ENCODE data around the gene KCNT1. TPM values are rescaled to one million over a fixed set of nuclear protein-coding genes. Genes with fewer than 3 reads are reported as not detected.

The KCNT1 gene
- total RNA-seq, 1 experiment from 2014 or later, result 0.68 TPM

DNA sequence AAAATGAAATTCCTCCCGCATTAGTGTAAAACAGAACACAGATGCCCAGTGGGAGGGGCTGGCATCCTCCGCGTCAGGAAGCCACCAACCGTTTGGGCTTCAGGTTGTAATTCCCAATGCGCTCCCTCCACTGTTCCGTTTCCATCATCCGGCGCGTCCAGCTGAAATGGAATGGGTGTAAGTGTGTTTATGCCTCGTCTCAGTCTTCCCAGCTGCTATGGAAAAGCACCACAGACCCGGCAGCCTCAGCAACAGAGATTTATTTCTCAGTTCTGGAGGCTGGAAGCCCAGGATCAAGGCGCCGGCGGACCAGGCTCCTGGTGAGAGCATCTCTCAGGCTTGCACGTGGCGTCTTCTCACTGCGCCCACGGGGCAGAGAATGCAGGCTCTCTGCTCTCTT, 20.4 kb downstream of the KCNT1 start:
- Histone ChIP-seq H3K56ac (ENCODE audit: insufficient read length, low read depth, low read length) (no peak overlapping the region), H4K20me1 (ENCODE audit: control insufficient read depth, insufficient read depth, insufficient read length) (no peaks in the 10 kb centered on the region), H3K27ac (ENCODE audit: insufficient read length, low read depth, low read length) (no peak overlapping the region), H3K14ac (ENCODE audit: insufficient read depth, low read length) (no peak overlapping the region), H2BK120ac (ENCODE audit: low read depth, low read length, poor library complexity, severe bottlenecking) (no peak overlapping the region), H3K18ac (ENCODE audit: insufficient read length, low read depth, low read length) (no peak overlapping the region), H3K4ac (ENCODE audit: low read depth, low read length) (no peak overlapping the region), H2BK15ac (ENCODE audit: low read depth, low read length) (no peak overlapping the region), H3K4me2 (ENCODE audit: insufficient read depth, insufficient read length, low read length) (no peak overlapping the region), H3K23me2 (ENCODE audit: insufficient read length, low read depth, low read length, poor library complexity, severe bottlenecking) (peaks cover 3% of the 10 kb centered on the region), H2BK5ac (ENCODE audit: insufficient read length, low read length) (no peak overlapping the region), H2AK5ac (ENCODE audit: insufficient read length, low read length) (no peak overlapping the region), H4K5ac (ENCODE audit: insufficient read length, low read depth, low read length) (no peak overlapping the region), H3K4me1 (ENCODE audit: insufficient read depth, low read length) (no peaks in the 10 kb centered on the region; the same call in 1 of the 2 replicates), H3K79me1 (ENCODE audit: insufficient read depth, low read depth, low read length, poor library complexity, severe bottlenecking) (no peaks in the 10 kb centered on the region), H4K91ac (ENCODE audit: insufficient read length, low read depth, low read length) (no peak overlapping the region), H2BK12ac (ENCODE audit: insufficient read length, low read depth, low read length) (no peak overlapping the region), H3K23ac (ENCODE audit: insufficient read length, low read depth, low read length) (no peak overlapping the region), H2AFZ (ENCODE audit: low read length) (no peak overlapping the region), H3T11ph (ENCODE audit: low read length) (no peak overlapping the region), H3K9ac (ENCODE audit: extremely low read depth, insufficient read length, low read length) (no peak overlapping the region), H2BK20ac (ENCODE audit: low read depth, low read length, poor library complexity, severe bottlenecking) (no peak overlapping the region), H4K8ac (replicated peaks; ENCODE audit: insufficient read length, low read depth, low read length) (no peak overlapping the region), H3K27me3 (ENCODE audit: insufficient read depth, low read length) (no peaks in the 10 kb centered on the region), H3K79me2 (ENCODE audit: insufficient read depth, low read length) (no peaks in the 10 kb centered on the region), H3K9me3 (ENCODE audit: control insufficient read depth, low read depth, low read length) (no peaks in the 10 kb centered on the region)
- H3K27me3 Mint-ChIP-seq (ENCODE audit: low read depth), result peaks cover 2% of the 10 kb centered on the region
- H3K9me3 Mint-ChIP-seq, result no peaks in the 10 kb centered on the region
- H3K27ac Mint-ChIP-seq, result no peak overlapping the region
- no CpG with 5 or more reads among the region's 18 CpGs for WGBS (ENCODE audit: extremely low coverage, insufficient read length, low lambda C conversion rate)
- DNase-seq, result no peak
- no peak overlapping the region for H3K4me3 Mint-ChIP-seq
- H3K36me3 Mint-ChIP-seq (ENCODE audit: insufficient read depth in 1 of 3, low read depth in 3 of 3), result no peaks in the 10 kb centered on the region
- TF ChIP-seq, protein P1, sequence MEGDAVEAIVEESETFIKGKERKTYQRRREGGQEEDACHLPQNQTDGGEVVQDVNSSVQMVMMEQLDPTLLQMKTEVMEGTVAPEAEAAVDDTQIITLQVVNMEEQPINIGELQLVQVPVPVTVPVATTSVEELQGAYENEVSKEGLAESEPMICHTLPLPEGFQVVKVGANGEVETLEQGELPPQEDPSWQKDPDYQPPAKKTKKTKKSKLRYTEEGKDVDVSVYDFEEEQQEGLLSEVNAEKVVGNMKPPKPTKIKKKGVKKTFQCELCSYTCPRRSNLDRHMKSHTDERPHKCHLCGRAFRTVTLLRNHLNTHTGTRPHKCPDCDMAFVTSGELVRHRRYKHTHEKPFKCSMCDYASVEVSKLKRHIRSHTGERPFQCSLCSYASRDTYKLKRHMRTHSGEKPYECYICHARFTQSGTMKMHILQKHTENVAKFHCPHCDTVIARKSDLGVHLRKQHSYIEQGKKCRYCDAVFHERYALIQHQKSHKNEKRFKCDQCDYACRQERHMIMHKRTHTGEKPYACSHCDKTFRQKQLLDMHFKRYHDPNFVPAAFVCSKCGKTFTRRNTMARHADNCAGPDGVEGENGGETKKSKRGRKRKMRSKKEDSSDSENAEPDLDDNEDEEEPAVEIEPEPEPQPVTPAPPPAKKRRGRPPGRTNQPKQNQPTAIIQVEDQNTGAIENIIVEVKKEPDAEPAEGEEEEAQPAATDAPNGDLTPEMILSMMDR (conservative IDR thresholded peaks at IDR 0.05), result no peak
- peaks cover 3 to 12% of the 10 kb centered on the region in 2 experiments for H3K4me1 Mint-ChIP-seq
